Neural progenitor cell (in vitro differentiated cells): ENCODE results near the gene PBX4. TPM values are rescaled to one million over a fixed set of nuclear protein-coding genes. Genes with fewer than 3 reads are reported as not detected.

Experiments
- DNase-seq: peaks from one replicate; pipeline ENCODE4 v3.0.0-alpha.2; 2016; ENCODE audit warnings: low spot score
- H2AFZ ChIP-seq: fragments of 200-600 bp; sonication (generic); replicated peaks from 2 replicates; pipeline ENCODE4 v1.6.1; 2016; ENCODE audit warnings: antibody characterized with exemption
- H3F3A ChIP-seq: fragments of 200-600 bp; sonication (generic); 2 replicates; pipeline ENCODE4 v1.6.1; 2016; ENCODE audit warnings: antibody characterized with exemption, low read depth
- H3K27ac ChIP-seq: fragments of 200-600 bp; sonication (generic); 2 replicates; pipeline ENCODE4 v1.5.1; 2016; ENCODE audit warnings: mild to moderate bottlenecking
- H3K27me3 ChIP-seq: fragments of 200-600 bp; sonication (generic); 2 replicates; pipeline ENCODE4 v1.6.1; 2016; ENCODE audit warnings: mild to moderate bottlenecking, moderate library complexity
- H3K36me3 ChIP-seq: fragments of 200-600 bp; sonication (generic); 2 replicates; pipeline ENCODE4 v1.5.1; 2016
- H3K4me1 ChIP-seq: fragments of 200-600 bp; sonication (generic); 2 replicates; pipeline ENCODE4 v1.6.1; 2016; ENCODE audit warnings: mixed run types
- H3K4me2 ChIP-seq: fragments of 200-600 bp; sonication (generic); 2 replicates; pipeline ENCODE4 v1.6.1; 2016
- H3K4me3 ChIP-seq: fragments of 200-600 bp; sonication (generic); 2 replicates; pipeline ENCODE4 v1.5.1; 2016
- H3K79me2 ChIP-seq: fragments of 200-600 bp; sonication (generic); 2 replicates; pipeline ENCODE4 v1.6.1; 2016; ENCODE audit warnings: low read depth
- H3K9ac ChIP-seq: fragments of 200-600 bp; sonication (generic); 2 replicates; pipeline ENCODE4 v1.6.1; 2016
- H3K9me3 ChIP-seq: fragments of 200-600 bp; sonication (generic); 2 replicates; pipeline ENCODE4 v1.5.1; 2016; ENCODE audit warnings: low read depth
- H4K20me1 ChIP-seq: fragments of 200-600 bp; sonication (generic); 2 replicates; pipeline ENCODE4 v1.6.1; 2016; ENCODE audit warnings: low read depth
- H3K27ac Mint-ChIP-seq: 3 replicates; pipeline ENCODE4 v1.8.0; 2021; ENCODE audit warnings: mixed read lengths
- H3K27me3 Mint-ChIP-seq: 2 replicates; pipeline ENCODE4 v1.8.0; 2022; ENCODE audit warnings: low read depth, mild to moderate bottlenecking, inconsistent platforms, moderate library complexity, mixed read lengths; ENCODE audit not compliant: insufficient read depth
- H3K36me3 Mint-ChIP-seq: 3 replicates; pipeline ENCODE4 v1.8.0; 2021; ENCODE audit warnings: mixed read lengths
- H3K4me1 Mint-ChIP-seq: 3 replicates; pipeline ENCODE4 v1.8.0; 2021; ENCODE audit warnings: mixed read lengths
- H3K4me3 Mint-ChIP-seq: 3 replicates; pipeline ENCODE4 v1.8.0; 2021; ENCODE audit warnings: mild to moderate bottlenecking, moderate library complexity, mixed read lengths
- H3K9me3 Mint-ChIP-seq: 3 replicates; pipeline ENCODE4 v1.8.0; 2020; ENCODE audit warnings: mixed read lengths
- EZH2 ChIP-seq: fragments of 200-600 bp; sonication (generic); IDR thresholded peaks from 2 replicates; pipeline ENCODE4 v1.6.1; 2017; ENCODE audit warnings: antibody characterized with exemption, mild to moderate bottlenecking, moderate library complexity
- EZH2phosphoT487 ChIP-seq: fragments of 200-600 bp; sonication (generic); IDR thresholded peaks from 2 replicates; pipeline ENCODE4 v1.6.1; 2017; ENCODE audit warnings: antibody characterized with exemption
- total RNA-seq: library from RNA; depleted of rRNA; stranded (reverse); fragments of >200 nt; gene quantifications from 2 replicates; pipeline ENCODE4 v1.2.3, GENCODE V29; 2015; ENCODE audit warnings: low replicate concordance
- TF ChIP-seq, protein P1 (sequence below): fragments of 200-600 bp; sonication (generic); IDR thresholded peaks from 2 replicates; pipeline ENCODE4 v1.5.1; 2017; ENCODE audit warnings: antibody characterized with exemption, mild to moderate bottlenecking

The PBX4 gene
- total RNA-seq, 1 donor from 2014 or later: 3.2 TPM

DNA sequence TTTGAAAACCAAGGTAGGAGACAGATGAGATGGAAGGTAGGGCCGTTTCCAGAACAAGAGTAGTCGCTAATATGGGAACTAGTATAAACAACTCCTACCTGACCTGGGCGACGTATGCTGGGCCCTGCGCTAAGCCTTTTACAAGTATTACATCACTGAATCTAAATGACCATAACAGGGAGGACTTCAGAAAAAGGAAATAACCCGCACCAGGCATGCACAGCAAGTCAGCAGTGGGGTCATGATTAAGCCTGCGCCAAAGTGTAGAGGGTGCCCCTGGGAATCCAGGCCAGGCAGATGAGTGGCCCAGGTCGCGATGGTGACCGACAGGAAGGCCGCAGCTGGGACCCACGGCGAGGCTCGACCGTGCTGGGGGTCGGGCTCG lies 44.4 kb upstream of the PBX4 start:
- no peak for DNase-seq
- no peak for TF ChIP-seq EZH2
- TF ChIP-seq EZH2phosphoT487: no peak
- TF ChIP-seq, protein P1, sequence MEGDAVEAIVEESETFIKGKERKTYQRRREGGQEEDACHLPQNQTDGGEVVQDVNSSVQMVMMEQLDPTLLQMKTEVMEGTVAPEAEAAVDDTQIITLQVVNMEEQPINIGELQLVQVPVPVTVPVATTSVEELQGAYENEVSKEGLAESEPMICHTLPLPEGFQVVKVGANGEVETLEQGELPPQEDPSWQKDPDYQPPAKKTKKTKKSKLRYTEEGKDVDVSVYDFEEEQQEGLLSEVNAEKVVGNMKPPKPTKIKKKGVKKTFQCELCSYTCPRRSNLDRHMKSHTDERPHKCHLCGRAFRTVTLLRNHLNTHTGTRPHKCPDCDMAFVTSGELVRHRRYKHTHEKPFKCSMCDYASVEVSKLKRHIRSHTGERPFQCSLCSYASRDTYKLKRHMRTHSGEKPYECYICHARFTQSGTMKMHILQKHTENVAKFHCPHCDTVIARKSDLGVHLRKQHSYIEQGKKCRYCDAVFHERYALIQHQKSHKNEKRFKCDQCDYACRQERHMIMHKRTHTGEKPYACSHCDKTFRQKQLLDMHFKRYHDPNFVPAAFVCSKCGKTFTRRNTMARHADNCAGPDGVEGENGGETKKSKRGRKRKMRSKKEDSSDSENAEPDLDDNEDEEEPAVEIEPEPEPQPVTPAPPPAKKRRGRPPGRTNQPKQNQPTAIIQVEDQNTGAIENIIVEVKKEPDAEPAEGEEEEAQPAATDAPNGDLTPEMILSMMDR: no peak
- H2AFZ ChIP-seq: no peak overlapping the region
- peak overlapping the region; percentile 90 for H3K4me2 ChIP-seq
- Mint-ChIP-seq H3K27me3 (peaks cover 3% of the 10 kb centered on the region), H3K36me3 (peaks cover 20% of the 10 kb centered on the region), H3K4me1 (peaks cover 18% of the 10 kb centered on the region), H3K9me3 (no peaks in the 10 kb centered on the region), H3K4me3 (peak overlapping the region; percentile 92), H3K27ac (peak overlapping the region; percentile 70)
- H3K79me2 ChIP-seq: peaks cover 41% of the 10 kb centered on the region
- no peaks in the 10 kb centered on the region for H3K27me3 ChIP-seq
- no peaks in the 10 kb centered on the region for H3K36me3 ChIP-seq
- H3K27ac ChIP-seq: no peak overlapping the region
- peak overlapping the region; percentile 68 for H3K9ac ChIP-seq
- H3K4me3 ChIP-seq: peak overlapping the region; percentile 86
- H3F3A ChIP-seq: peaks cover 29% of the 10 kb centered on the region
- peaks cover 28% of the 10 kb centered on the region for H4K20me1 ChIP-seq
- H3K4me1 ChIP-seq: peaks cover 15% of the 10 kb centered on the region
- H3K9me3 ChIP-seq: no peaks in the 10 kb centered on the region

DNA sequence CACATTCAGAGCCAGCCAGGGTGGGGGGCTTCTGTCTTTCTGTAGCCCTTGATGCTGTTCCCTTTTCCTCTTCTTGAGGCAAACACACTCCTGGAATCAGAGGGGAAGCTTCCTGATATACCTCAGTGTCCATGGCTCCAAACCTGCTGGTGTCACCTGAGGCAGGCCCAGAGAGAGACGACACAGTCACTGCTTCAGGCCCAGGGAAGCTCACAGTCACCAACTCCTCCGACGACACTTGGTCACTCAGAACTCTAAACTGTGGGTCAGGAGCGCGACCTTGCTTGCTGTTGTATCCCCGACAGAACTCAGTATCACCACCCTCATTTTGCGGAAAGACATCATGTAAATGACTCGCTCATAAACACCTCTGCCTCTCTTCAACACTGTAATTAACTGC lies 43.9 kb upstream of the PBX4 start:
- Histone ChIP-seq H3F3A (peaks cover 29% of the 10 kb centered on the region), H3K9ac (no peak overlapping the region), H3K4me2 (peak overlapping the region; percentile 90), H3K4me1 (peaks cover 15% of the 10 kb centered on the region), H3K79me2 (peaks cover 41% of the 10 kb centered on the region), H2AFZ (no peak overlapping the region), H3K27me3 (no peaks in the 10 kb centered on the region), H3K36me3 (no peaks in the 10 kb centered on the region), H3K27ac (no peak overlapping the region), H3K9me3 (no peaks in the 10 kb centered on the region), H4K20me1 (peaks cover 28% of the 10 kb centered on the region), H3K4me3 (peak overlapping the region; percentile 86)
- Mint-ChIP-seq H3K36me3 (peaks cover 20% of the 10 kb centered on the region), H3K4me3 (peak overlapping the region; percentile 92), H3K9me3 (no peaks in the 10 kb centered on the region), H3K27me3 (peaks cover 3% of the 10 kb centered on the region), H3K4me1 (peaks cover 18% of the 10 kb centered on the region), H3K27ac (peak overlapping the region; percentile 70)
- DNase-seq: no peak
- TF ChIP-seq EZH2 (no peak), EZH2phosphoT487 (no peak)
- TF ChIP-seq, protein P1: no peak

DNA sequence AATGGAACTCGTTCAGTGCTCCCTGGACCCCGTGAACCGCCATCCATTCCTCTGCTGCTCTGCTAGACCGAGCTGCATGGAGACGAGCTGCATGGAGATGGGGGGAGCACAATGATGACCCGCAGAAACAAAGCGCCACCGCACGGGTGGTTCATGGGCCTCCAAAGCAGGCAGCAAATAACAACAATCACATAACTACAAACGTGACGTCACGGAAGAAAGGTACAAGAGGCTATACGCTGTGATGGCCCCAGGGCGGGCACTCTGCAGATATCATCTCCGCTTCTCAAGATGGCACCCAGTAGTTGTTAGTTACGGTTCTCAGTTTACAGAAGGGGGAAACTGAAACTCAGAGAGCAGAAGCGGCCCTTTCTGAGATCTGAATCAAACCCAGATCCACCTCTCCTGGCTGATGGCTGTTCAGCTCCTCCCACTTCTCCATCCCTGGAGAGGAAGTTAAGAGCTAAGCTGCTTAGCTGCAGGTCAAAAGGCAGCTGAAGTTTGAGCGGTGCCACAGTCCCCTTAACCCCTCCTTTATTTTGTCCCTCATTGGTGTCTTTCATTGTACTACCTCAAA lies 43.3 kb upstream of the PBX4 start:
- no peak for TF ChIP-seq EZH2
- TF ChIP-seq, protein P1: no peak
- no peak for TF ChIP-seq EZH2phosphoT487
- Histone ChIP-seq H3F3A (peaks cover 29% of the 10 kb centered on the region), H3K9ac (no peak overlapping the region), H3K4me1 (peaks cover 15% of the 10 kb centered on the region), H3K4me3 (peak overlapping the region; percentile 86), H3K27me3 (no peaks in the 10 kb centered on the region), H4K20me1 (peaks cover 28% of the 10 kb centered on the region), H3K79me2 (peaks cover 41% of the 10 kb centered on the region), H3K36me3 (no peaks in the 10 kb centered on the region), H2AFZ (no peak overlapping the region), H3K4me2 (peak overlapping the region; percentile 90), H3K27ac (no peak overlapping the region), H3K9me3 (no peaks in the 10 kb centered on the region)
- Mint-ChIP-seq H3K27me3 (peaks cover 3% of the 10 kb centered on the region), H3K4me1 (peaks cover 18% of the 10 kb centered on the region), H3K27ac (no peak overlapping the region), H3K36me3 (peaks cover 20% of the 10 kb centered on the region), H3K4me3 (peak overlapping the region; percentile 92), H3K9me3 (no peaks in the 10 kb centered on the region)
- peak; percentile 87 for DNase-seq
